LNCAP (cell line): Measurements from ENCODE around the gene CGA.

Source experiments
- CTCF ChIP-seq: fragments of 450-650 bp; IDR thresholded peaks from 2 replicates; pipeline ENCODE4 v1.5.1; 2017; ENCODE audit warnings: mild to moderate bottlenecking

Gene CGA

GRCh38 chr6:87045521-87046075 is 49.3 kb downstream of the CGA start:
- no peak for TF ChIP-seq CTCF

- TF ChIP-seq CTCF = no peak
Observed at GRCh38 chr6:87040729-87041128, 54.2 kb downstream of the CGA start.
